ENCODE measurements around the gene CDH1.

CDH1 gene

DNA sequence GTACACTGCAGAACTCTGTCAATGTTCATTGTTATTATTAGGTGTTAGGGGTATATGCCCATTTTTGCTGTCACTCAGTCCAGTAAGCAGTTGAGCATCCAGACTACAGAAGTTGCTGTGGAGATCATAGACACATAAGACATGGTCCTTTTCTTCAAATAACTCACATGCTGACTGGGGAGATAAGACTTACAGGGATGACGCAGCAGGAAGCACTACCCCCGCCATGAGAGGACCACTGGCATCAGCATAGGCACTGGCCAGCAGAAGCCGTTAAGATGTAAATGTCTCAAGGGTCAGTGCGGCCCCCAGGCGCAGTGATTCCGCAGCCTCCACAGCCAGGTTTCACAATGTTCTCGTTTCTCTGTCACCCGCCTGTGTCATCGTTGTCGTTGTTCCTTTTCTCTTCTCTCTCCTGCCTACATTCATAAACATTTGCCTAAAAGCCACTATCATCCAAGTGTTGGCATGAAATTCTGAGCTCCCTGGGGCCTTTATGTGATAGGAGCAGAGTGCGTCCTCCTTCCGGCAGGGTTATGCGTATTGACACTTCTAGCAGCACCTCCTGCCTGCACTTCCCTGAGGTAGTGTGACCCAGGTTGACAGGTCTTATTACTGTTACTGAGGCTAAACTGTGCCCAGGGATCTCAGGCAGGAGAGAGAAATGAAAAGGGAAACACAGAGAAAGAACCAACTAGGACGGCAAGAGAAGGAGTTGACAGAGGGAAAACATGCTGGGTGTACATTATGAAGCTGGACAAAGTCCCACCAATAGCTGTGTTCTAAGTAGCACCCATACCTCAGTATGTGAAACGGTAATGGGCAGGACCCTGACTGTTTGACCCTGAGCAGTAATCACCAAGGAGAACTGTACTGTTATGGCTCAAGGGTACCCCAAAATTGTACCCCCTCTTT, 124.1 kb downstream of the CDH1 start:
- TF ChIP-seq, protein P1, sequence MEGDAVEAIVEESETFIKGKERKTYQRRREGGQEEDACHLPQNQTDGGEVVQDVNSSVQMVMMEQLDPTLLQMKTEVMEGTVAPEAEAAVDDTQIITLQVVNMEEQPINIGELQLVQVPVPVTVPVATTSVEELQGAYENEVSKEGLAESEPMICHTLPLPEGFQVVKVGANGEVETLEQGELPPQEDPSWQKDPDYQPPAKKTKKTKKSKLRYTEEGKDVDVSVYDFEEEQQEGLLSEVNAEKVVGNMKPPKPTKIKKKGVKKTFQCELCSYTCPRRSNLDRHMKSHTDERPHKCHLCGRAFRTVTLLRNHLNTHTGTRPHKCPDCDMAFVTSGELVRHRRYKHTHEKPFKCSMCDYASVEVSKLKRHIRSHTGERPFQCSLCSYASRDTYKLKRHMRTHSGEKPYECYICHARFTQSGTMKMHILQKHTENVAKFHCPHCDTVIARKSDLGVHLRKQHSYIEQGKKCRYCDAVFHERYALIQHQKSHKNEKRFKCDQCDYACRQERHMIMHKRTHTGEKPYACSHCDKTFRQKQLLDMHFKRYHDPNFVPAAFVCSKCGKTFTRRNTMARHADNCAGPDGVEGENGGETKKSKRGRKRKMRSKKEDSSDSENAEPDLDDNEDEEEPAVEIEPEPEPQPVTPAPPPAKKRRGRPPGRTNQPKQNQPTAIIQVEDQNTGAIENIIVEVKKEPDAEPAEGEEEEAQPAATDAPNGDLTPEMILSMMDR (IDR thresholded peaks at IDR 0.05; ENCODE audit: insufficient read depth, low read depth, low read length, missing control alignments) = no peak
- DNase-seq (ENCODE audit: low read depth) = no peak
- H3K4me3 ChIP-seq (ENCODE audit: low read length) = no peak overlapping the region

- TF ChIP-seq, protein P1 (IDR thresholded peaks at IDR 0.05; ENCODE audit: insufficient read depth, low read depth, low read length, missing control alignments) = no peak
- H3K4me3 ChIP-seq (ENCODE audit: low read length) = no peak overlapping the region
- DNase-seq (ENCODE audit: low read depth) = no peak
Measured at GRCh38 chr16:68866933-68867332, 129.8 kb downstream of the CDH1 start.

- H3K4me3 ChIP-seq (ENCODE audit: low read length) = no peak overlapping the region
- TF ChIP-seq, protein P1 (IDR thresholded peaks at IDR 0.05; ENCODE audit: insufficient read depth, low read depth, low read length, missing control alignments) = no peak
- DNase-seq (ENCODE audit: low read depth) = no peak
Measured at GRCh38 chr16:68869492-68870088, 132.5 kb downstream of the CDH1 start.

- no peak for DNase-seq (ENCODE audit: low read depth)
- TF ChIP-seq, protein P1 (IDR thresholded peaks at IDR 0.05; ENCODE audit: insufficient read depth, low read depth, low read length, missing control alignments) = no peak
- H3K4me3 ChIP-seq (ENCODE audit: low read length) = no peak overlapping the region
Measured at GRCh38 chr16:68873635-68874471, 136.8 kb downstream of the CDH1 start.

- no peak overlapping the region for H3K4me3 ChIP-seq (ENCODE audit: low read length)
- TF ChIP-seq, protein P1 (IDR thresholded peaks at IDR 0.05; ENCODE audit: insufficient read depth, low read depth, low read length, missing control alignments) = no peak
- DNase-seq (ENCODE audit: low read depth) = no peak
Measured at GRCh38 chr16:68875871-68876270, 138.8 kb downstream of the CDH1 start.

DNA sequence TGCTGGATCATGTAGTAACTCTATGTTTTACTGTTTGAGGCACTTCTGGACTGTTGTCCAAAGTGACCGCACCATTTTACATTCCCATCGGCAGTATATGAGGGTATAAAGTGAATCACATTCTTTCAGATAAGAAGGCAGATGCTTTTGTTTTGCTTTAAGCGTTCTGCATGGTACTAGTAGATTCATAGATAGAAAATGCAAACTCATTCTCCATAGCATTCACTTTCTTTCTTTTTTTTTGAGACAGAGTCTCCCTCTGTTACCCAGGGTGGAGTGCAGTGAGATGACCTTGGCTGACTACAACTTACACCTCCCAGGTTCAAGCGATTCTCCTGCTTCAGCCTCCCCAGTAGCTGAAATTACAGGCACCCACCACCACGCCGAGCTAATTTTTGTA, 146.6 kb downstream of the CDH1 start:
- TF ChIP-seq, protein P1 (IDR thresholded peaks at IDR 0.05; ENCODE audit: insufficient read depth, low read depth, low read length, missing control alignments) = no peak
- DNase-seq (ENCODE audit: low read depth) = no peak
- H3K4me3 ChIP-seq (ENCODE audit: low read length) = no peak overlapping the region
